Activated CD8-positive, alpha-beta memory T cell treated with anti-CD3 and anti-CD28 coated beads, Interleukin-2, amount 50 U/mL, for 1 hour (primary cell): ENCODE measurements around the gene KCNG3.

Experiments
- DNase-seq: peaks from one replicate; pipeline ENCODE4 v3.0.0-alpha.2; 2020; ENCODE audit errors: extremely low read depth

The KCNG3 gene

GRCh38 chr2:42493468-42494354 lies at the start of gene KCNG3:
TSS of gene KCNG3 (minus strand) at chr2:42493982. CDS start at chr2:42493501, 481 bp downstream.
- DNase-seq, result peak; percentile 10

DNA sequence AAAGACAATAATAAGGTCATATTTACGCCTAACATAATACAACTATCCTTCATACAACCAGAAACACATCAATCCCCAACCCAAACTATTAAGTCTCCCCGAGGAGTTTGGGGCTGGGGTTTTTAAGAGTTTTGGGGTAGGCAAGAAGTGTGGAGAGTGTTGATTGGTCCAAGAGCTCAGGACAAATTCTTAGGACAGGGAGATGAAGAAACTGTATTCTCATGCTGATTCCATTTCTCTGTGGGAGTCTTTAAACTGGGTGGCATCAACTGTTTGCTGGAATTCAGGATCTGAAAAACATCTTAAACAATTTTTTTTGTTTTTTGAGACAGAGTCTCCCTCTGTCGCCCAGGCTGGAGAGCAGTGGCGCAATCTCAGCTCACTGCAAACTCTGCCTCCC lies 49.1 kb upstream of the KCNG3 start:
- no peak for DNase-seq

- DNase-seq, result no peak
These were observed 43.7 kb upstream of the KCNG3 start for GRCh38 chr2:42537493-42537892.

DNA sequence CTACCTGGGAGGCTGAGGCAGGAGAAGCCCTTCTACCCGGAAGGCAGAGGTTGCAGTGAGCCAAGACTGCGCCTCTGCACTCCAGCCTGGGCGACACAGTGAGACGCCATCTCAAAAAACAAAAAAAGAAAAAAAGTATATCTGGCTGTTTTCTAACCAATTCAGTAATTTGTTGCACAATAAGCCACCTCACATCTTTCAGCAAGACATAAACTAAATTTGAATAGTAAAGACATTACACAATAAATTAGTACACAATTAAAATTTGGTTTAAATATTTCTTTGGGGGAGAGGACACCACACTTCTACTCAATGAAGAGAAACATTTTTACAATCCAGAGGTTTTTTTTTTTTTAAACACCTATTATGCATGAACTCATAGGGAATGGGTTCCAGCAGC lies 38.6 kb upstream of the KCNG3 start:
- DNase-seq, result no peak

GRCh38 chr2:42523341-42523740 lies 29.6 kb upstream of the KCNG3 start:
- no peak for DNase-seq

DNA sequence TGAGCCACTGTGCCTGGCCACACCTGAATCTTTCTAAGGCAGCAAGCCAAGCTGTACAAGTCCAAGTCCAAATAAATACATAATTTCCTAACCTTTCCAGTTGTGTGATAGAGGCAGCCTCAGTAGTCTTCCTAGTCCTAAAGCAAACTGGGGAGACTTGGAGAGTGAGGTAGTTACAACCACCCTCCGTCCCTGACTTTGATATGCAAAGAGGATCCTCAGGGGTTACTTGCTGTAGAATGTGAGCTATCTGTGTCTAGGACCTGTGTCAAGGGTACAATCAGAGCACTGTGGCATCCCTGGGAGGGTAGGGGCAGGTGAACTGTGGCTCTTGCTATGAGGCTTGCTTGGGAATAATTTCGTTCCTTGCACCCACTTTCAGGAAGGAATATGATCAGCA lies 28.3 kb upstream of the KCNG3 start:
- no peak for DNase-seq

- DNase-seq, result no peak
These were observed 25.8 kb upstream of the KCNG3 start for GRCh38 chr2:42519624-42520023.

DNA sequence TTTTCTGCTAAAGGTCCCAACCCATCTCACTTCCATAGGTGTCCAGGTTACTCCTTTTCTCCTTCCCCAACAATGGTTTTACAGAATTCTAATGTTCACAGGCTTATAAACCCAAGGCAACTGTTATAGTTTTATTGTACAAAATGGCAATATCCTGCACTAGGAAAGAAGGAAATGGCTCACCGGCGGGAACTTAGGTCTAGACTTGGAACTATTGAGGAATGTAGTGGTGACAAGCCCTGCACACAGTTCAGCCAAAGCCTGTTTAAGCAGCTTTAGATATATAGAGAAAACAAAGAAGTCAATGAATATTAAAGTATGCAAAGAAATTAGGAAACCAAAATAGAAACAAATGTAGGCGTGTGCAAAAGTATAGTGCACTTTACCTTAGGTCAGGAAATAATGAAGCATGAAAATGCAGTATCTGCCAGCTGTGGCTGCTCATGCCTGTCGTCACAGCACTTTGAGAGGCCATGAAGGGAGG lies 22.7 kb upstream of the KCNG3 start:
- no peak for DNase-seq

DNA sequence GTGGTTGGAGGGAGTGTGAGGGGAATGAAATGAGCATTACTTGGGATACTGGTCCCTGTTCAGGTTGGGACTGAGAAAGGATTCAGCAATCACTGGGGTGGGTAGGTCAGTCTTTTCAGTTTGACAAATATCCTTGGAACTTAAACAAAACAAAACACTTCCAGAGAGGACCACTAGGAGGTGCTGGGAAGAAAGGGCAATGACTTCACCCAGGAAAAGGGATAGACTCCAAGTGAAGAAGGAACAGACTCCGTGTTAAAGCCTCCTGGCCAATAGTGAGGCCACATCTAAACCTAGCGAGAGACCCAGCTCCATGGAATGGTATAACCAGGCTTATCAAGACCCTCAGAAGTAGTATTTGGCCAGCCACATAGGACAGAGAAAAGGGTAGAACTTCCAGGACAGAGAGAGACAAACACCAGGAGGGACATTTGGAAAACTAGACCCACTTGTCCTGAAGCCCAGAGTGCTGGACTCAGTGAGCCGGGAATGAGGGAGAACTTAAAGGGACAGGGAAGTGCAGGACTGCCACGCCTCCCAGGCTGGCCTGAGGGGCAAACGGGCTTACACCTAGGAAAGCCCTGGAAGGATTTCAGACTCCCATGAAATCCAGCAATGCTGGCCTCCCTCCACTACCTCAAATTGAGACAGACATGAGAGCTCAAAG lies 19.6 kb upstream of the KCNG3 start:
- DNase-seq, result no peak

DNA sequence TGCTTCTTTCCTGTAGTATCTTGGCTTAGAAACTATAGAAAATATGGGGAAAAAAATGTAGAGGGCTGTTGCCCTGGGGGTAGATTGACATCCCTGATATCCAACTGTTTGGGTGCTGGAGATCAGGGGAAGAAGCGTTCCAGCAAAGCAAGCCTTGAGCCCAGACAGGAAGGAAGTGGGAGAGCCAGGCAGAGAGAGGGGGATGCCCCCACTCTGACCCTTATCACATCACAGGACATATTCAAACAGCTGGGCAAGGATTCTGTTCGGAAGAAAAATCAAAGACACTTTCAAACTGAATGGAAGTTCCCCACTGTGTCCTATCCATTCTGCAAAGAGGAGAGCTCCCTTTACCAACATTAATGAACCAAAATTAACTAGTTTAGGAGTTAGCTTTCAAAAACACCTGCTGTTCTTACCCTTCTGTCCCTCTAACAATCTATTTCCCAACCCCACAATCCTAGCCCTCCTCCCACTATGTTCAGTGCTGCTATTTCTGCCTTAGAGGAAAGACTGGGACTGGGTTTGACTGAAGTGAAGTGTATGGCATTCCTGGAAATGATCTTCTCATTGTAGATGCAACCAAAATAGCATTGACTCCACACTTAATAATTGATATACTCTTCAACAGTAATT lies 16.9 kb upstream of the KCNG3 start:
- DNase-seq, result no peak

- DNase-seq, result no peak
These were observed 16.4 kb upstream of the KCNG3 start for GRCh38 chr2:42510191-42510590.

DNA sequence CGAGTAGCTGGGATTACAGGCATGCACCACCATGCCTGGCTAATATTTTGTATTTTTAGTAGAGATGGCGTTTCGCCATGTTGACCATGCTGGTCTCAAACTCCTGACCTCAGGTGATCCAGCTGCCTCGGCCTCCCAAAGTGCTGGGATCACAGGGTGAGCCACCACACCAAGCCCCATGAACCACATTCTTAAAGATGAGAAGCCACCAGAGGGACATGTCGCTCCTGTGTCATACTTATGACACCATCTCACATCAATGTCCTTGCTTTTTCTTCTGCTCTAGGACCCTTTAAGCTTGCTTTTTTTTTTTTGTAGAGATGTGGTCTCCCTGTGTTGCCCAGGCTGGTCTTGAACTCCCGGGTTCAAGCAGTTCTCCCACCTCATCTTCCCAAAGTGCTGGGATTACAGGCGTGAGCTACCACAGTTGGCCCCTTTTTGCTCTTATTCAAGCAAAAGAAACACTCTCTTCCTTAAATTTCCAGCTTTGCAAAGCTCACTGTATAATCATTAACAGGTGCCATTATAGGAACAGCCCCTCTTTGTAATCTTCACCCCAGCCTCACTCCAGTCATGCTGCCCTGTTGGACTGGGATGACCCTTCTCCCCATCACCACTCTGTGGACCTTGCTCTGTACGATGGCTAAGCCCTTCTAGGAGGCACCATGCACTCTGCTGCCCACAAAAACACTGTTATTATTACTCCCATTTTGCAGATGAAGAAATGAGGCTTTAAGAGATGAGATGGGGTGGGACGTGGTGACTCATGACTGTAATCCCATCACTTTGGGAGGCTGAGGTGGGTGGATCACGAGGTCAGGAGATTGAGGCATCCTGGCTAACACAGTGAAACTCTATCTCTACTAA lies 10.8 kb upstream of the KCNG3 start:
- no peak for DNase-seq

DNA sequence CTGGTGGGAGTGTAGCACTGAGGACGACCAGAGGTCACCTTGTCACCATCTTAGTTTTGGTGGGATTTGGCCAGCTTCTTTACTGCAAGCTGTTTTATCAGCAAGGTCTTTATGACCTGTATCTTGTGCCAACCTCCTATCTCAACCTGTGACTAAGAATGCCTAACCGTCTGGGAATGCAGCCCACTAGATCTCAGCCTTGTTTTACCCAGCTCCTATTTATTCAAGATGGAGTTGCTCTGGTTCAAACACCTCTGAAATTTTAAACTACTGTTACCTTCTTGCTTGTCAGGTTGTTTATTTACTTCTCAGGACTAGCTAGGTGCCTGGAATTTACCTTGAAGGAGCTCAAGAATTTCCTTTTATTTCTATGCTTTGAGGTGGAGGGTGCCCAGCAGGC lies 9.5 kb upstream of the KCNG3 start:
- DNase-seq, result no peak

DNA sequence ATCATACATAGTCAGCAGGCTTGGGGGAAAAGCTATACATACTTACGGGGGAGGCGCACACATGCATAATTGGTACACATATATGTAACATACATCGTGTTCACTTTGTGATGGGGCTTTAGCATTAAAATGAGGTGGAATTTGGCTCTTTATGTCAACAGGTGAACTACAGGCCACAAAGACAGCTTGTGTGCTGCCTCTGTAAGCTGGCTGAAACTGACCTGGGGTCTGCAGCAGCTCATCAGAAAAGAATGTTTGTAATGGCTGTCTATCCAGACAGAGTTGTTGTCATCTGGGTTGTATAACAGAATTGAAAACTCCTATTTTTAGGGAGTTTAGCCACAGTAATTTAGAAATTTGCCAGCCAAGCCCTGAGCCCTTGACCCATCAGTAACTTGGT lies 4.7 kb upstream of the KCNG3 start:
- no peak for DNase-seq

DNA sequence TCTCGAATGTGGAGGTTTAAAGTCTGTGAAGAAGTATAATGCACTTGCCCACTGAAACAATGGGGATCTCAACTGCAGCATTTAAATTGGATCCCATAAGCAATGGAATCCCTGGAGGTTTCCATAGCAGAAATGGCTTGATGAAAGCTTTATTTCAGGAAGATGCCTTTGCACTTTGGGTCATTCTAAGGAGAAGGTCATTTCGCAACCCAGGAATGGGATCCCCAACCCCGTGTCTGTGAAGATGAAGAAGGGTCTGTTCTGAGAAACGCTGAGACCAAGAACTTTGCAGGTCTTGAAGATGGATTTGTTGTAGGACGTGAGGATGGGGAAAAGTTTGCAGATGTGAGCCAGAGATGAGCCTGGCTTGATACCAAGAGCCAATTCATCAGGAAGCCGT lies 1.8 kb upstream of the KCNG3 start:
- DNase-seq, result no peak

- no peak for DNase-seq
These were observed 1.4 kb upstream of the KCNG3 start for GRCh38 chr2:42495234-42495581.

- peak; percentile 9 for DNase-seq
These were observed 812 bp upstream of the KCNG3 start for GRCh38 chr2:42494355-42495233.

DNA sequence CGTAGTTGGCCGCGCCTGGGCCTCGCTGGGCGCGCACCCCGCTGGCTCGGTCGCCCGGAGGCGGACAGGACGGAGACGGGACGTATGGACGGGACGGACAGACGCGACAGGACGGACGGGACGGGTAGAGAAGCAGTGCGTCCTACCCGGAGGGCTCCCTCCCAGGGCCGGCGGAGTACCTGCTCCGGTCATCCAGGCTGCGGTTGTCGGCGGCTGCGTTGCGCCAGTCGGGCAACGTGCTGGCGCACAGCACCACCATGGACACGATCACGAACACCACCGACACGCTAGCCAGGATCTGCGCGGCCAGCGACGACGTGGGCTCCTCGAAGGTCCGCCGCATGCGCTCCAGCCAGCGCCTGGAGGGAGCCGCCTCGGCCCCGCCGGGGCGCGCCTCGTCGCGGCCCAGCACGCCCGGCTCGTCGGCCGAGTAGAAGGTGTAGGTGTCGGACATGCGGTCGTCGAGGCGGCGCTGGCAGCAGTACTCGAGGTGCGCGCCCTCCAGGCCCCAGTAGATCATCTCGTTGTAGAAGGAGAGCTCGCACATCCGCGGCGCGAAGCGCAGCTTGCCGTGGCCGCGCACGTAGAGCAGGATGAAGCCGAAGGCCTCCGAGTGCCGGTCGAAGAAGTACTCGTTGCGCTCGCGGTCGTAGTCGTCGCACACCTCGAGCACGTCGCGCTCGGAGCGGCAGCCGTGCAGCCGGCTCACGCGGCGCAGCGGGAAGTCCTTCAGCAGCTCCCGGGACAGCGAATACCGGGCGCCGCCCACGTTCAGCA lies 903 bp downstream of the KCNG3 start:
- peak; percentile 7 for DNase-seq

DNA sequence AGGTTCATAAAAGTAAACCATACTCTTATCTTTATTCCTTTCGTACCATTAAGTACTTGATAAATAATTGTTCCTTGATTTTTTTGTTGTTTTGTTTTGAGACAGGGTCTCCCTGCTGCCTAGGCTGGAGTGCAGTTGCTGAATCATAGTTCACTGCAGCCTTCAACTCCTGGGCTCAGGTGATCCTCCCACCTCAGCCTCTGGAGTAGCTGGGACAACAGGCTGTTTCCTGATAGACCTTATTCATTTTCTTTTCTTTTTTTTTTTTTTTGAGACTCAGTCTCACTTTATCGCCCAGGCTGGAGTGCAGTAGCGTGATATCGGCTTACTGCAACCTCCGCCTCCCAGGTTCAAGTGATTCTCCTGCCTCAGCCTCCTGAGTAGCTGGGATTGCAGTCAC lies 5.5 kb downstream of the KCNG3 start:
- DNase-seq, result no peak
